Peyer's patch (tissue), 4 donors: ENCODE data around the gene CTNNA2.

Experiments used
- CTCF ChIP-seq, 6 experiments: fragments of 450-650 bp in 4 of 6; fragments of 200-600 bp in 2 of 6; sonication (generic) in 1 of 6; IDR thresholded peaks; one replicate each; pipeline ENCODE4 v1.5.1; 2017 to 2019; ENCODE audit warnings: antibody characterized with exemption in 6 of 6, mild to moderate bottlenecking in 3 of 6, moderate library complexity in 1 of 6
- POLR2A ChIP-seq, 2 donors: fragments of 450-650 bp; IDR thresholded peaks; one replicate each; pipeline ENCODE4 v1.5.1; 2017; ENCODE audit warnings: antibody characterized with exemption in 2 of 2, mild to moderate bottlenecking in 2 of 2, moderate library complexity in 2 of 2

GRCh38 chr2:80364524-80365212 is 851.8 kb downstream of the CTNNA2 start:
- TF ChIP-seq CTCF (IDR thresholded peaks at IDR 0.05): no peak
- no peak for TF ChIP-seq POLR2A (IDR thresholded peaks at IDR 0.05)
